ENCODE measurements around the gene DSTN. TPM values are rescaled to one million over a fixed set of nuclear protein-coding genes. Genes with fewer than 3 reads are reported as not detected.
"Not testable (repeated sequence)": the region's sequence is repeated elsewhere in the genome, so short reads cannot be mapped to it uniquely, and the experiment has no call there.

DSTN gene
- total RNA-seq, 2 donors from 2014 or later = 26.6 to 63.4 TPM

DNA sequence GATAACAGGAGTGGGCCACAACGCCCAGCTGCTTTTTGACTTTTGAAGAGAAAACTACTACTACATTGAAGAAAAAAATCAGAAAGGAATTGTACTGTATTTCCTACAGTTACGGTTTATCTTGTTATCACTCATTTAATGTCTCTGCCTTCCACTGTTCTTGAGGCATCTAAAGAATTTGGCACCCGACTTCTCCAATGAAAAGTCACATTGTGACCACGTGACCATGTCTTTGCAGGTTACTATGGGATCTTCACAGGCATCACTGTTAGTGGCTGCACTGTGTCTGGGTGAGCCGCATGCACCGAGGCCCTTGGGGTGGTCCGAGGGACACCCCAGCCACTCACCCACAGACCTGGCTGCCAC, 85.4 kb downstream of the DSTN start:
- Mint-ChIP-seq H3K36me3 (peaks cover 1 to 26% of the 10 kb centered on the region in 2 donors), H3K27ac (no peak overlapping the region), H3K9me3 (peaks cover 0 to 14% of the 10 kb centered on the region in 2 donors)
- ATAC-seq (no peak), DNase-seq (ENCODE audit: low spot score in 2 of 2) (no peak)

GRCh38 chr20:17655865-17656479, 86.1 kb downstream of the DSTN start:
- ATAC-seq (no peak), DNase-seq (ENCODE audit: low spot score in 2 of 2) (no peak)
- peaks cover 6 to 32% of the 10 kb centered on the region in 2 donors for H3K36me3 Mint-ChIP-seq
- H3K27ac Mint-ChIP-seq = peak overlapping the region in 1 of 2 donors; percentile 27
- peaks cover 0 to 18% of the 10 kb centered on the region in 2 donors for H3K9me3 Mint-ChIP-seq

- Mint-ChIP-seq H3K27ac (peak overlapping the region in 1 of 2 donors; percentile 75), H3K9me3 (peaks cover 0 to 18% of the 10 kb centered on the region in 2 donors), H3K36me3 (peaks cover 6 to 32% of the 10 kb centered on the region in 2 donors)
- DNase-seq (ENCODE audit: low spot score in 2 of 2) (peak in 1 of 2 donors; percentile 25), ATAC-seq (no peak)
These were observed 87.4 kb downstream of the DSTN start for GRCh38 chr20:17657079-17657825.

DNA sequence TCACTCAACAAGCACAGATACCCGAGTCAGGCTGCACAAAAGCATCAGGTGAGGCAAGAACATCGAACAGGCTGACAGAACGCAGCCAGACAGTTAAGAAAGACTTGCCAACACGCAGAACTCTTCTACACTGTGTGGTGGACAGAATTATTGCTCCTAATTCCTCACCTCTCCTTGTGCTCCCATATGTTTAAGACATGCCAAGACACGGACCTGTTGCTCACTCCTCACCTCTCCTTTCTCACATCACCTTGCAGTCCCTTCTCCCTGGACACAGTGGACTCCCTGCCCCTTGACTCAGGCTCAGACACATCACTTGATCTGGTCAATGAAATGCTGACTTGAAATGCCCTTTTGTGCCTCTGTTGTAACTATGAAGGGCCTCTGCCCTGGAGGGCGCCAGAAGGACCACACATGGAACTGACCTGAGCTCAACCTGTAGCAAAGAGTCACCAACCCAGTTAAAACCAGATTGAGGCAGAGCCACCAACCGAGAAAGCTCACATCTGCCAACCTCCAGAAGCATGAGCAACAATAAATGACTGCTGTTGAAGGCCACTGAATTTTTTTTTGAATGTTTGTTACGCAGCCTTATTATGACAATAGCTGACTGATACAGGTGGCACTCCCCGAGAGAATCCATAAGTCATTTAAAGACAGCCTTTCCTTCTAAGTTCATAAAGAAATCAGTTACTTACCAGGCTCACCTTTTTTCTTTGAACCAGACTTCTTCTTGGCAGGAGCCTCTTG, 88.2 kb downstream of the DSTN start:
- Mint-ChIP-seq H3K27ac (no peak overlapping the region), H3K9me3 (peaks cover 0 to 18% of the 10 kb centered on the region in 2 donors), H3K36me3 (peaks cover 6 to 32% of the 10 kb centered on the region in 2 donors)
- DNase-seq (ENCODE audit: low spot score in 2 of 2) = peak in 1 of 2 donors; percentile 43
- ATAC-seq = no peak

DNA sequence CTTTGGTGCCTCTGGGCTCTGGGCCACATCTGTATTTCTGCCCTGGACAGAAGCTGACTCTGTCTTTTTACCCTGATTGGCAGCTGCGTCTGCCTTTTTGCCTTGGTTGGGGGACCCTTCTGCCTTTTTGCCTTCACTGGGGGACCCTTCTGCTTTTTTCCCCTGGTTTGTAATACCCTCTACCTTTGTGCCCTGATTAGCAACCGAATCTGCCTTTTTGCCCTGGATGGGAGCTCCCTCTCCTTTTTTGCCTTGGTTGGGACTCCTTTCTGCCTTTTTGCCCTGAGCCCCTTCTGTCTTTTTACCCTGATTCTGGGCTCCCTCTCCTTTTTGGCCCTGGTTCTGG, 88.7 kb downstream of the DSTN start:
- no peak overlapping the region for H3K27ac Mint-ChIP-seq
- DNase-seq (ENCODE audit: low spot score in 2 of 2) = no peak
- peaks cover 0 to 18% of the 10 kb centered on the region in 2 donors for H3K9me3 Mint-ChIP-seq
- peaks cover 6 to 32% of the 10 kb centered on the region in 2 donors for H3K36me3 Mint-ChIP-seq
- no peak for ATAC-seq

DNA sequence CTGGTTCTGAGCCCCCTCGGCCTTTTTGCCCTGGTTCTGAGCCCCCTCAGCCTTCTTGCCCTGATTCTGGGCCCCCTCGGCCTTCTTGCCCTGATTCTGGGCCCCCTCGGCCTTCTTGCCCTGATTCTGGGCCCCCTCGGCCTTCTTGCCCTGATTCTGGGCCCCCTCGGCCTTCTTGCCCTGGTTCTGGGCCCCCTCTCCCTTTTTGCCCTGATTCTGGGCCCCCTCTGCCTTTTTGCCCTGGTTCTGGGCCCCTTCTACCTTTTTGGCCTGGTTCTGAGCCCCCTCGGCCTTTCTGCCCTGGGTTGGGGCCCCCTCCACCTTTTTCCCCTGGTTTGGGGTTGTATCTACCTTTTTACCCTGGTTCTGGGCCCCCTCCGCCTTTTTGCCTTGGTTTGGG, 89.5 kb downstream of the DSTN start:
- H3K27ac Mint-ChIP-seq; DNase-seq (ENCODE audit: low spot score in 2 of 2); ATAC-seq: not testable (repeated sequence)
- Mint-ChIP-seq H3K9me3 (peaks cover 0 to 18% of the 10 kb centered on the region in 2 donors), H3K36me3 (peaks cover 6 to 32% of the 10 kb centered on the region in 2 donors)

Other genes starting within 250 kb of the DSTN start
- under 1 TPM in 1 of 2 donors, not detected in 1; 0.16 TPM for gene BFSP1, start 38.7 kb upstream of the DSTN start, total RNA-seq
- gene RRBP1, start 112.2 kb downstream of the DSTN start, total RNA-seq = 10 to 100 TPM; 23.4 to 38.1 TPM
- not detected for gene BANF2, start 129.9 kb downstream of the DSTN start, total RNA-seq